Stimulated activated CD4-positive, alpha-beta T cell treated with anti-CD3 and anti-CD28 coated beads, TNF-alpha, amount 100 ng/mL, for 4 hours (primary cell): Measurements from ENCODE around the gene F12.

Source experiments
- DNase-seq, 3 experiments: peaks; one replicate each; pipeline ENCODE4 v3.0.0-alpha.2; 2020; ENCODE audit warnings: low read depth in 3 of 3

Gene F12

DNA sequence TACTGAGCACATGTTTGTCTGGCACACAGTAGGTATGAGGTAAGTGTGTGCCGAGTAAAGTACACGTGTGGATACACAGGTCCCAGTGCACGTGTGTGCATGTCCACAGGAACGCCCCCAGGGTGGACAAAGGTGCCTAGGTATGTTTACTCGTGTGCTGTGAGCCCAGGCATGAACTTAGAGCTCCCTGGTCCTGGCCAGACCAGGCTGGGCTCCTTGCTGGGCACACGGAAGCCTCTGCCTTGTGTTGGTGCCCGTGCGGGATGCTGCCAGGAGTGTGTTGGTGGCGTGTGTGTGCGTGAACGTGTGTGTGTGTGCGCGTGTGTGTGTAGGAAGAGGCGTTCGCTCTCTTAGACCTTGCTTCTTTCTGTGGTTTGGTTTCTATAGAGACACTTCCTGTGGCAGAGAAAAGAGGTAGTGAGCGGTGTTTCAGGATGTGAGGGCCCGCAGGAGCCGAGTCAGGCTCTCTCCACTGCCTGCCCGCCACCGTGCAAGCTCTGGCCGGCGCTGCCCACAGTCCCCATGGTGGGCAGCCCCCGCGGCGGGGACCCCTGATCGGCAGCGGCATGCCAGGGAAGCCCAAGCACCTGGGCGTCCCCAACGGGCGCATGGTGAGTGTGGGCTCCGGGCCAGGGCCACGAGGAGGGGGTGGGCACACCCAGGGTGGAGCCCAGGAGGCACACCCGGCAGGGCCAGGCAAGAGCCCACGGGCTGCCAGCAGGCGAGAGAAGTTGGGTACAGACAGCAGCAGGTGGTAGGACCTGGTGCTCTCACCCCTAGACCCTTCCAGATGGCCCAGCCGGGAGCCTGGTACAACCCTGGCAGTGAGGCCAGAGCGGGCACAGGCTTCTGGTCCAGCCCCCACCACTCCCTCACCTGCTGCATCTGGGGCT, 51.7 kb downstream of the F12 start, which contains the start of gene RGS14:
Gene RGS14, plus strand, starts transcription at position 466 of the 893 bp plus-strand sequence. Its CDS starts 101 bp downstream, at position 567.
- peak in 1 of 3 experiments; percentile 52 for DNase-seq

DNA sequence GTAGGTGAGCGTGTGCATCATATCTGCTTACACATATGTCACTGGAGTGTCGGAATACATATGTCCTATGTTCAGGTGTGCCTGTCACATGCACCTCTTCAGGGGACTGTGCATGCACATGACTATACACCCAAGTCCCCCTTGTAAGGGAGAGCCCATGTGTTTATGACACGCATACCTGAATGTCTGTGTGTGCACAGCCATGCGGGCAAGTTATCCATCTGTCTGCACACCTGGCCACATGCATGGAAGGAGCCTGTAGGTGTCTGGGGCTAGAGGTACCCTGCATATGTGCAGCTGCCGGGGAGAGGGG, 52.3 kb downstream of the F12 start:
- DNase-seq, result no peak

DNA sequence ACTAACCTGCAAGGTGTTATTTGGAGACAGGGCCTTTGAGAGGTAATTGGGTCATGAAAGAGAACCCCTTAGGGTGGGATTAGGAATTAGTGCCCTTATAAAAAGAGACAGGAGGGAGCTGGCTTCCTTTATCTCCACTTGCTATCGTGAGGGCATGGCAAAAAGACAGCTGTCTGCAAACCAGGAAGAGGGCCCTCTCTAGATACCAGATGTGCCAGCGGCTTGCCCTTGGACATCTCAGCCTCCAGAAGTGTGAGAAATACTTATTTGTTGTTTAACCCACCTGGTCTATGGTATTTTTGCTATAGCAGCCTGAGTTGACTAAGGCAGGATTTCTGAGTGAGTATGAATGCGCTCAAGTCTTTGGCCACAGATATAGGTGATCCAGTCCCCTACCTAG, 52.6 kb downstream of the F12 start:
- DNase-seq, result no peak

DNA sequence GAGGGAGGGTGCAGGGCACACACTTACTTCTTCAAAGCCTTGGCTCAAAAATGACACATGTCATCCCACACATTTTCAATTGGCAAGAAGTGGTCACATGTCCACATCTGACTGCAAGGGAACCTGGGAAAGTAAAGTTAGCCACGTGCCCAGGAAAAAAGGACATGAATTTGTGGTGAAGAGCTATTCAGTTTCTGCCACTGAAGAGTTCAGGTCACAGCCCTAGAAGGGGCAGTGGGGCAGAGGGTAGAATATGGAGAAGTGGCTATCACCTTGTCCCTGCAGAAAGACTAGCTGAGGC, 53.5 kb downstream of the F12 start:
- DNase-seq, result no peak

DNA sequence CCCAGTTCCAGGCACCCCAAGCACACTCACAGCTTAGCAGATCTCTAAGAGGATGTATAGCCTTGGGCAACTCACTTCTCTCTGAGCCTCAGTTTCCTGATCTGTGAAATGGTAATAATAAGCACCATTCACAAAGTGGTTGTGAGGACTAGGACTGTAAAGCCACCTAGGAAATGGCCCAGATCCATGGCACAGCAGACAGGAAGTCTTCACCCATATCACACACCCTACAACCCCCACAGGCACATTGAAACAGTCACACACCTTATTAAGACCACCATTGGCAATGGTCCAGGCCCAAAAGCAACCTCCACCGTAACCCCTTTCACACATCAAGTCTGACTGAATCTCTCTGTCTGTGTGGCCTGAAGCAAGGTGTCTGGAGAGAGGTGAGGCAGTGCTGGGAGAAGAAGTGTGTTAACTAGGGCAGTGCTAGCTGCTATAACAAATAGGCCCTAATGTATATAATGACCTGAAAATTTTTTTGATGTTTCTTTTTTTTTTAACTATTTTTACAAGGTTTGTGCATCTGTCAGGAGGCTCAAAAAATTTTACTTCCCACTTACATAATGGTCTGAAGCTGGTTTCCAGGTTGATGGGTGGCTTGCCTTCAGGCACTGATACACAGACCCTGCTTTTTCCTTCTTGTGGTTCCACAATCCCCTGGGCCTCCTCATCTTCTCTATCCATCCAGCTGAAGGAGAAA, 54.0 kb downstream of the F12 start:
- DNase-seq, result no peak

DNA sequence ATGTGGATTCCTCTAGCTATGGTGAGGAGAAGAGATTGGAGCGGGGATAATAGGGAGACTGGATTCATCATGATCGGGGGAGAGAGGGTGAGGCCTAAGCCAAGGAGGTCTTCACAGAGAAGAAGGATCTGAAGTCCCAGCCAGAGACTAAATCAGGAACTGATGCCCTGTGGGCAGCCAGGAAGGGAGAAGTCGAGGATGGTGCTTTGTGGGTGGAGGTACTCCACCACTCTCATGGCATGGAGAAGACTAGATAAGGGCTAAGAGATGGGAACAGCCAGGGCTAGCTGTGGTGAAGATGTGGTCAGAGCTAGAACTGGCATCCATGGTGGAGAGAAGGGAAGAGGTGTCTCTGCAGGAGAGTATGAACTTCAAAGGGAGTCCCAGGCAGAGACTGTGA, 54.7 kb downstream of the F12 start:
- DNase-seq, result no peak

DNA sequence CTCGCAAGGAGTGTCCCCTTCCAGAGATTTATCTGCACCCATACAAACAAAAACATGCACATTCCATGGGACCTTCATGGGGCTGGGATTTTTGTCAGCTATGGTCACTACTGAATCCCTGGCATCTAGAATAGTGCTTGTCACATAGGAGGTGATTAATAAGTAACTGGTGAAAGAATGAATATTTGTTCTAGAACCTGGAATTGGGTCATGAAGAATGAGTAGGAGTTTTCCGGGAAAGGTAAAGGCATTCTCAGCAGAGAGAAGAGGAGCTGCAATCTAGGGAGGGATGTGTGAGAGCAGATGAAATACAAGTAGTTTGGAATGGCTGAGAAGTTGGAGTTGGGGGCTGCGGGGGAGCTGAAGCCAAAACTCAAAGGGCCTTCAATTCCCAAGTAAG, 55.1 kb downstream of the F12 start:
- no peak for DNase-seq

DNA sequence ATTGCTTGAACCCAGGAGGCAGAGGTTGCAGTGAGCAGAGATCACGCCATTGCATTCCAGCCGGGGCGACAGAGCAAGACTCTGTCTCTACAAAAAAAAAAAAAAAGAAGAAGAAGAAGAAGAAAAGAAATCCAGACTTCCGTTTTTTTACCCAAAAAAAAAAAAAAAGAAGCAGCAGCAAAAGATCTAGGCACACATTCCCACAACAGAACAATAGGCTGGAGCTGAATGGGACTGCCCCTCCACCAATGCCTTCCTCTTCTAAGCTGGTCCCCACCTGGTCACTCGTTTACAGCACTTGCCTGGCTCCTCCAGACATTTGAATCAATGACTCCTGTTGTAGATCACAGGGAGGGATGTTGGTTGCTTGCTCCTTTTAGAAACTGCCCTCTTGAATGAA, 56.3 kb downstream of the F12 start:
- DNase-seq, result no peak
